Measurements from ENCODE around the gene RBMX. TPM values are rescaled to one million over a fixed set of nuclear protein-coding genes. Genes with fewer than 3 reads are reported as not detected.
"Not testable (repeated sequence)": the region's sequence is repeated elsewhere in the genome, so short reads cannot be mapped to it uniquely, and the experiment has no call there.

RBMX gene
- total RNA-seq, result 78.8 and 124 TPM in 2 replicates

- DNase-seq (ENCODE audit: low read depth in 2 of 2), result peak; percentile 93 to 95
Observed at GRCh38 chrX:136880452-136881013, at the start of gene RBMX. TSS of gene RBMX (minus strand) at chrX:136880725. CDS start at chrX:136879427, 1,298 bp downstream.

GRCh38 chrX:136921438-136921837, 40.9 kb upstream of the RBMX start:
- DNase-seq (ENCODE audit: low read depth in 2 of 2), result not testable (repeated sequence)

- DNase-seq (ENCODE audit: low read depth in 2 of 2), result peak; percentile 39 to 78
Observed at GRCh38 chrX:136920001-136920400, 39.5 kb upstream of the RBMX start.

- DNase-seq (ENCODE audit: low read depth in 2 of 2), result no peak
Observed at GRCh38 chrX:136916827-136917226, 36.3 kb upstream of the RBMX start.

GRCh38 chrX:136911661-136912060, 31.1 kb upstream of the RBMX start:
- DNase-seq (ENCODE audit: low read depth in 2 of 2), result not testable (repeated sequence)

GRCh38 chrX:136911253-136911652, 30.7 kb upstream of the RBMX start:
- no peak for DNase-seq (ENCODE audit: low read depth in 2 of 2)

- no peak for DNase-seq (ENCODE audit: low read depth in 2 of 2)
Observed at GRCh38 chrX:136910565-136911035, 30.1 kb upstream of the RBMX start.

- peak; percentile 11 to 79 for DNase-seq (ENCODE audit: low read depth in 2 of 2)
Observed at GRCh38 chrX:136909706-136910564, 29.4 kb upstream of the RBMX start.

GRCh38 chrX:136909119-136909705, 28.7 kb upstream of the RBMX start:
- DNase-seq (ENCODE audit: low read depth in 2 of 2), result peak; percentile 73 to 75

GRCh38 chrX:136907621-136908020, 27.1 kb upstream of the RBMX start:
- no peak for DNase-seq (ENCODE audit: low read depth in 2 of 2)

- no peak for DNase-seq (ENCODE audit: low read depth in 2 of 2)
Observed at GRCh38 chrX:136906921-136907510, 26.5 kb upstream of the RBMX start.

GRCh38 chrX:136904067-136904466, 23.5 kb upstream of the RBMX start:
- DNase-seq (ENCODE audit: low read depth in 2 of 2), result not testable (repeated sequence)

- not testable (repeated sequence) for DNase-seq (ENCODE audit: low read depth in 2 of 2)
Observed at GRCh38 chrX:136900071-136900470, 19.5 kb upstream of the RBMX start.

- DNase-seq (ENCODE audit: low read depth in 2 of 2), result no peak
Observed at GRCh38 chrX:136899221-136899620, 18.7 kb upstream of the RBMX start.

GRCh38 chrX:136898752-136899151, 18.2 kb upstream of the RBMX start:
- not testable (repeated sequence) for DNase-seq (ENCODE audit: low read depth in 2 of 2)

- DNase-seq (ENCODE audit: low read depth in 2 of 2), result no peak
Observed at GRCh38 chrX:136896121-136896914, 15.8 kb upstream of the RBMX start.

- DNase-seq (ENCODE audit: low read depth in 2 of 2), result no peak
Observed at GRCh38 chrX:136892412-136892811, 11.9 kb upstream of the RBMX start.

- DNase-seq (ENCODE audit: low read depth in 2 of 2), result not testable (repeated sequence)
Observed at GRCh38 chrX:136890596-136890995, 10.1 kb upstream of the RBMX start.

- no peak for DNase-seq (ENCODE audit: low read depth in 2 of 2)
Observed at GRCh38 chrX:136889269-136889668, 8.7 kb upstream of the RBMX start.

- DNase-seq (ENCODE audit: low read depth in 2 of 2), result peak; percentile 23 to 33
Observed at GRCh38 chrX:136880003-136880451, 498 bp downstream of the RBMX start.

Data from lung microvascular endothelial cell (primary cell).